ENCODE measurements around the gene ZDHHC18. TPM values are rescaled to one million over a fixed set of nuclear protein-coding genes. Genes with fewer than 3 reads are reported as not detected.
"Not testable (repeated sequence)": the region's sequence is repeated elsewhere in the genome, so short reads cannot be mapped to it uniquely, and the experiment has no call there.

The ZDHHC18 gene
- total RNA-seq, 3 donors from 2014 or later = 12.3 to 35.4 (median 16.4) TPM

- no peak for TF ChIP-seq POLR2A (IDR thresholded peaks at IDR 0.05)
- TF ChIP-seq POLR2AphosphoS5 (IDR thresholded peaks at IDR 0.05) = no peak
- no peak for TF ChIP-seq CTCF (IDR thresholded peaks at IDR 0.05)
- Histone ChIP-seq H3K27ac (no peak overlapping the region), H3K36me3 (no peaks in the 10 kb centered on the region), H3K4me1 (no peaks in the 10 kb centered on the region), H3K9me3 (no peaks in the 10 kb centered on the region), H3K27me3 (no peaks in the 10 kb centered on the region), H3K4me3 (no peak overlapping the region)
- no peak for DNase-seq (ENCODE audit: low spot score in 2 of 2)
- intact Hi-C loops (cut with DNase I; ENCODE audit: low total_unique reads) = no loop called here
Measured at GRCh38 chr1:26844424-26845196, 18.1 kb downstream of the ZDHHC18 start.

- H3K27me3 ChIP-seq; H3K9me3 ChIP-seq; H3K4me3 ChIP-seq; DNase-seq (ENCODE audit: low spot score in 2 of 2); H3K27ac ChIP-seq; H3K4me1 ChIP-seq; H3K36me3 ChIP-seq: not testable (repeated sequence)
- intact Hi-C loops (cut with DNase I; ENCODE audit: low total_unique reads) = loop anchor here (2.0 kb wide), 1 partner anchor 105 kb away; no protein-coding TSS in a partner anchor
Measured at GRCh38 chr1:26847826-26848225, 21.3 kb downstream of the ZDHHC18 start.

- Histone ChIP-seq H3K4me3 (no peak overlapping the region), H3K4me1 (no peaks in the 10 kb centered on the region), H3K9me3 (no peaks in the 10 kb centered on the region), H3K27me3 (no peaks in the 10 kb centered on the region), H3K36me3 (peaks cover 6% of the 10 kb centered on the region), H3K27ac (peak overlapping the region; percentile 30 to 61)
- TF ChIP-seq POLR2AphosphoS5 (IDR thresholded peaks at IDR 0.05) = no peak
- no peak for TF ChIP-seq POLR2A (IDR thresholded peaks at IDR 0.05)
- no peak for TF ChIP-seq CTCF (IDR thresholded peaks at IDR 0.05)
- DNase-seq (ENCODE audit: low spot score in 2 of 2) = no peak
- intact Hi-C loops (cut with DNase I; ENCODE audit: low total_unique reads) = loop anchor here (2.0 kb wide), 1 partner anchor 106 kb away; no protein-coding TSS in a partner anchor
Measured at GRCh38 chr1:26848499-26848898, 22.0 kb downstream of the ZDHHC18 start.

GRCh38 chr1:26848941-26849774 is 22.7 kb downstream of the ZDHHC18 start:
- no peak for DNase-seq (ENCODE audit: low spot score in 2 of 2)
- Histone ChIP-seq H3K4me3 (no peak overlapping the region), H3K27ac (peak overlapping the region; percentile 30 to 61), H3K36me3 (peaks cover 6% of the 10 kb centered on the region), H3K4me1 (no peaks in the 10 kb centered on the region), H3K27me3 (no peaks in the 10 kb centered on the region), H3K9me3 (no peaks in the 10 kb centered on the region)
- intact Hi-C loops (cut with DNase I; ENCODE audit: low total_unique reads) = loop anchor here (2.0 kb wide), 1 partner anchor 106 kb away; no protein-coding TSS in a partner anchor
- TF ChIP-seq POLR2A (IDR thresholded peaks at IDR 0.05) (no peak), CTCF (IDR thresholded peaks at IDR 0.05) (no peak), POLR2AphosphoS5 (IDR thresholded peaks at IDR 0.05) (no peak)

GRCh38 chr1:26851106-26851684 is 24.7 kb downstream of the ZDHHC18 start:
- H3K27ac ChIP-seq = no peak overlapping the region
- intact Hi-C loops (cut with DNase I; ENCODE audit: low total_unique reads) = no loop called here
- TF ChIP-seq POLR2A (IDR thresholded peaks at IDR 0.05) = no peak
- no peak for TF ChIP-seq POLR2AphosphoS5 (IDR thresholded peaks at IDR 0.05)
- TF ChIP-seq CTCF (IDR thresholded peaks at IDR 0.05) = no peak
- no peaks in the 10 kb centered on the region for H3K27me3 ChIP-seq
- H3K36me3 ChIP-seq = peaks cover 6% of the 10 kb centered on the region
- H3K4me1 ChIP-seq = no peaks in the 10 kb centered on the region
- H3K4me3 ChIP-seq = no peak overlapping the region
- no peak for DNase-seq (ENCODE audit: low spot score in 2 of 2)
- H3K9me3 ChIP-seq = no peaks in the 10 kb centered on the region

Measured in breast epithelium (tissue), 4 donors.